ENCODE measurements around the gene ESYT3. TPM values are rescaled to one million over a fixed set of nuclear protein-coding genes. Genes with fewer than 3 reads are reported as not detected.

ESYT3 gene
- total RNA-seq, 2 experiments from 2014 or later, result not detected

DNA sequence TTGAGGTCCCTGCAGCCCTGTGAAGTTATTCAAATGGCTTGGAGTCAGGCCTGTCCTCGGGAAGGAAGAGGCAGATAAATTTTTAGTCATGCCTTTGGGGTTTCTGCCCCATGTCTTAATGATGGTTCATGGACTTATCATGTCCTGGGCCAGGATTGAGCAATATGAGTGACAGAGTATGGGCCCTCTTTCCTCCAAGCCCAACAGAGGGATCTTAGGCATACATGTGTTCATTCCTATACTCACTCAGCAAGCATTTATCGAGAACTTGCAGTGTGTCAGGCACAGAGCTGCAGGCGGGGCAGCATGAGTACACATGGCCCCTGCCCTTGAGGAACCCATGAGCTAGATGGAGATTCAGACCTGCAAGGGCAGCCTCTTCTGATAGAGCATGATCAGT is 6.2 kb downstream of the ESYT3 start:
- no peak overlapping the region for H3K4me3 ChIP-seq (ENCODE audit: low read depth, low read length, poor library complexity, severe bottlenecking)
- no peak overlapping the region for H2AFZ ChIP-seq (ENCODE audit: low read length)
- DNase-seq (ENCODE audit: low spot score), result no peak
- no peaks in the 10 kb centered on the region for H3K9me2 ChIP-seq (ENCODE audit: insufficient read depth, low read length)
- no peaks in the 10 kb centered on the region for H4K20me1 ChIP-seq (ENCODE audit: insufficient read depth, low read length)
- no peak overlapping the region for H3K27ac ChIP-seq (ENCODE audit: low read depth, low read length, poor library complexity, severe bottlenecking)
- H3K36me3 ChIP-seq (ENCODE audit: insufficient read depth, low read length), result no peaks in the 10 kb centered on the region
- ChIA-PET POLR2A (no interaction called here), CTCF (ENCODE audit: unreplicated experiment) (no interaction called here)
- intact Hi-C loops (cut with micrococcal nuclease; ENCODE audit: unreplicated experiment), result no loop called here
- H3K4me2 ChIP-seq (ENCODE audit: low read length), result no peak overlapping the region
- BruUV-seq (replicated peaks), result no TSS peak
- H3K79me2 ChIP-seq (ENCODE audit: insufficient read depth, low read depth, low read length), result no peaks in the 10 kb centered on the region
- TF ChIP-seq, protein P1, sequence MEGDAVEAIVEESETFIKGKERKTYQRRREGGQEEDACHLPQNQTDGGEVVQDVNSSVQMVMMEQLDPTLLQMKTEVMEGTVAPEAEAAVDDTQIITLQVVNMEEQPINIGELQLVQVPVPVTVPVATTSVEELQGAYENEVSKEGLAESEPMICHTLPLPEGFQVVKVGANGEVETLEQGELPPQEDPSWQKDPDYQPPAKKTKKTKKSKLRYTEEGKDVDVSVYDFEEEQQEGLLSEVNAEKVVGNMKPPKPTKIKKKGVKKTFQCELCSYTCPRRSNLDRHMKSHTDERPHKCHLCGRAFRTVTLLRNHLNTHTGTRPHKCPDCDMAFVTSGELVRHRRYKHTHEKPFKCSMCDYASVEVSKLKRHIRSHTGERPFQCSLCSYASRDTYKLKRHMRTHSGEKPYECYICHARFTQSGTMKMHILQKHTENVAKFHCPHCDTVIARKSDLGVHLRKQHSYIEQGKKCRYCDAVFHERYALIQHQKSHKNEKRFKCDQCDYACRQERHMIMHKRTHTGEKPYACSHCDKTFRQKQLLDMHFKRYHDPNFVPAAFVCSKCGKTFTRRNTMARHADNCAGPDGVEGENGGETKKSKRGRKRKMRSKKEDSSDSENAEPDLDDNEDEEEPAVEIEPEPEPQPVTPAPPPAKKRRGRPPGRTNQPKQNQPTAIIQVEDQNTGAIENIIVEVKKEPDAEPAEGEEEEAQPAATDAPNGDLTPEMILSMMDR (conservative IDR thresholded peaks at IDR 0.05; ENCODE audit: low read length), result no peak
- TF ChIP-seq EZH2phosphoT487 (IDR thresholded peaks at IDR 0.05; ENCODE audit: borderline replicate concordance, low read depth, low read length), result no peak
- no peaks in the 10 kb centered on the region for H3K9me3 ChIP-seq (ENCODE audit: low read length)
- H3K4me1 ChIP-seq (ENCODE audit: insufficient read depth, low read length, poor library complexity, severe bottlenecking), result no peaks in the 10 kb centered on the region

DNA sequence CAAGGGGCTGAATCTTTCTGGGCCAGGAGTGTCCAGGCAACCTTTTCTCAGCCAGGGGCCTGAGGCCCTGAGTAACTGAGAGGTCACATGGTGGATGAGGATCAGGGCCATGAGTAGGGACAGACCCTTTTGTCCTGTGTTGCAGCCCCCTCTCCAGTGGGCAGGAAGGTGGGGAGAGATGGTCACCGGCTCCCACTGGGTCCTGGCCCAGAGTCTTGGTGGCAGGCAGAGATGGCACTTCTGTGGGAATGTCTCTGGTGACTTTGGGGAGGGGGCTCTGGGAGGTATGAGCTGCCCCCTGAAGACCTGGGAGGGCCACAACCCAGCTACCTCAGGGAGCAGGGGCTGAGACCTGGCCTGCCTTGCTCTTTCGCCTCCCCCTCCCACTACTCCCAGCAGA is 6.8 kb downstream of the ESYT3 start:
- H3K4me2 ChIP-seq (ENCODE audit: low read length), result no peak overlapping the region
- H3K4me3 ChIP-seq (ENCODE audit: low read depth, low read length, poor library complexity, severe bottlenecking), result no peak overlapping the region
- no peaks in the 10 kb centered on the region for H3K79me2 ChIP-seq (ENCODE audit: insufficient read depth, low read depth, low read length)
- intact Hi-C loops (cut with micrococcal nuclease; ENCODE audit: unreplicated experiment), result no loop called here
- no peaks in the 10 kb centered on the region for H3K4me1 ChIP-seq (ENCODE audit: insufficient read depth, low read length, poor library complexity, severe bottlenecking)
- H3K9me2 ChIP-seq (ENCODE audit: insufficient read depth, low read length), result no peaks in the 10 kb centered on the region
- H3K9me3 ChIP-seq (ENCODE audit: low read length), result no peaks in the 10 kb centered on the region
- no peak for TF ChIP-seq EZH2phosphoT487 (IDR thresholded peaks at IDR 0.05; ENCODE audit: borderline replicate concordance, low read depth, low read length)
- TF ChIP-seq, protein P1 (conservative IDR thresholded peaks at IDR 0.05; ENCODE audit: low read length), result no peak
- DNase-seq (ENCODE audit: low spot score), result no peak
- ChIA-PET CTCF (ENCODE audit: unreplicated experiment) (no interaction called here), POLR2A (no interaction called here)
- H2AFZ ChIP-seq (ENCODE audit: low read length), result no peak overlapping the region
- no peaks in the 10 kb centered on the region for H4K20me1 ChIP-seq (ENCODE audit: insufficient read depth, low read length)
- BruUV-seq (replicated peaks), result no TSS peak
- no peaks in the 10 kb centered on the region for H3K36me3 ChIP-seq (ENCODE audit: insufficient read depth, low read length)
- H3K27ac ChIP-seq (ENCODE audit: low read depth, low read length, poor library complexity, severe bottlenecking), result no peak overlapping the region

DNA sequence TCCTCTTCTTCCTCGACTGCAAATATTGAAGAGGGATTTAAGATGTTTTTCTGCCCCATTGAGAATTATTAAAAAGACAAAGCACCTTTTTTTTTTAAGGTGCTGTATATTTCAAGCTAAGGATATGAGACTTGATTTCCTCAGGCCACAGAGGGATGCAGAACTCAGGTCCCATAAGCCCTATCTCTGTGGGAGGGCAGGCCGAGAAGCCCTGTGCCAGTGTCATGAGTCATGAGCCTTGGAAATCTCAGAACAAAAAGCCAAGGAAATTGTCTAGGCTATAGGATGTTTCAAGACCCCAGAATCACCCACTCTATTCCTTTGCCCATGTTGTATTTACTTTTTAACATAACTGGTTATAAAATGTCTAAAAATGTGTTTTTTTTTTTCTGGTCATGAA is 7.3 kb downstream of the ESYT3 start:
- Histone ChIP-seq H2AFZ (ENCODE audit: low read length) (no peak overlapping the region), H3K9me3 (ENCODE audit: low read length) (no peaks in the 10 kb centered on the region), H3K27ac (ENCODE audit: low read depth, low read length, poor library complexity, severe bottlenecking) (no peak overlapping the region), H3K4me3 (ENCODE audit: low read depth, low read length, poor library complexity, severe bottlenecking) (no peak overlapping the region), H3K36me3 (ENCODE audit: insufficient read depth, low read length) (no peaks in the 10 kb centered on the region), H3K79me2 (ENCODE audit: insufficient read depth, low read depth, low read length) (no peaks in the 10 kb centered on the region), H3K4me2 (ENCODE audit: low read length) (no peak overlapping the region), H4K20me1 (ENCODE audit: insufficient read depth, low read length) (no peaks in the 10 kb centered on the region), H3K9me2 (ENCODE audit: insufficient read depth, low read length) (no peaks in the 10 kb centered on the region), H3K4me1 (ENCODE audit: insufficient read depth, low read length, poor library complexity, severe bottlenecking) (no peaks in the 10 kb centered on the region)
- ChIA-PET CTCF (ENCODE audit: unreplicated experiment) (no interaction called here), POLR2A (no interaction called here)
- no peak for DNase-seq (ENCODE audit: low spot score)
- BruUV-seq (replicated peaks), result no TSS peak
- no peak for TF ChIP-seq EZH2phosphoT487 (IDR thresholded peaks at IDR 0.05; ENCODE audit: borderline replicate concordance, low read depth, low read length)
- TF ChIP-seq, protein P1 (conservative IDR thresholded peaks at IDR 0.05; ENCODE audit: low read length), result no peak
- intact Hi-C loops (cut with micrococcal nuclease; ENCODE audit: unreplicated experiment), result no loop called here

All from OCI-LY7 (cell line).